MV-4-11 (cell line): ENCODE data around the gene CEP131.

Experiments
- DNase-seq: peaks from one replicate; lab custom pipeline; 2025; lab: John Stamatoyannopoulos, UW

CEP131 gene

DNA sequence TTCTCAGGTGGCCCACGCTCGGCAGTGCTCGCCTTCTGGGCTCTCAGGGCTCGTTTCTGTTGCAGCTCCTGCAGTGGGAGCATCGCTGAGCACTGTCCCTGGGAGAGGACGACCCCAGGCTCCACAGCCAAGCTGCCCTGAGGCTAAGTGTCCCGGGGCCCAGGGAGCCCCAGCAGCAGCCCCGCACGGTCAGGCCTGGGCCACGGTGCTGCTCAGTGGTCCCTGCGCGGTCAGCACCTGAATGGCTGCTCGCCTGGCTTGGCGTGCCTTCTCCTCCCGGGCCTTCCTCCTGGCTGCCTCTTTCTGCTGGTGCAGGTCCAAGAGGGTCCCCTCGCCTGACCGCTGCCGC, 23.3 kb downstream of the CEP131 start:
- no peak for DNase-seq

DNA sequence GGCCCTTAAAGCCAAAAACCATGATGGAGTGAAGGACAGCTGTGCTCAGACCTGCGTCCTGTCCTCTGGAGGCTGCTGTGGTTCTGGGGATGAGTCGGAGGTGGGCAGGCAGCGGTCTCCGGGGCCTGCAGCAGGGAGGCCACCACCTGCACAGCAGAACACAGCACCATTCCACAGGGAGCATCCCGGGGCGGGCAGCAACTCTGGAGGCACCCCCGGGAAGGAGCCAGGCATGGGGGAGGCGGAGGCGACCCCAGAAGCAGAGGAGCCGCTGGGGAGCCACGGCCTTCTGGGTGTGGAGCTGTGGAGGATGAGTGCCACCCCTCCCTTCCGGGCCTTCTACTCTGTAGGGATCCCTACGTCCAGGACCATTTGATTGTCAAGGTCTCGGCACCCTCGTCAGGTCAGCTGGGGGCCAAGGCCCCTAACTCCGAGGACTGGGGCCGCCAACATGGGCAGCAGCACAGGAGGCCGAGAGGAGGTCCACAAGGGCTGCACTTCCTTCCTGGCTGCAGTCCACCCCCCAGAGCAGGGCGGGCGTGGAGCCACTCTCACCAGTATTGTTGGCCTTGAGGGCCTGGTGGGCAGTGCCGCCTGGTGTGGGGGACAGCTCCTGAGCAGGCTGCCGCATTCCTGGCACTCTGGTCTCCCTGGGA, 23.8 kb downstream of the CEP131 start:
- DNase-seq: no peak

DNA sequence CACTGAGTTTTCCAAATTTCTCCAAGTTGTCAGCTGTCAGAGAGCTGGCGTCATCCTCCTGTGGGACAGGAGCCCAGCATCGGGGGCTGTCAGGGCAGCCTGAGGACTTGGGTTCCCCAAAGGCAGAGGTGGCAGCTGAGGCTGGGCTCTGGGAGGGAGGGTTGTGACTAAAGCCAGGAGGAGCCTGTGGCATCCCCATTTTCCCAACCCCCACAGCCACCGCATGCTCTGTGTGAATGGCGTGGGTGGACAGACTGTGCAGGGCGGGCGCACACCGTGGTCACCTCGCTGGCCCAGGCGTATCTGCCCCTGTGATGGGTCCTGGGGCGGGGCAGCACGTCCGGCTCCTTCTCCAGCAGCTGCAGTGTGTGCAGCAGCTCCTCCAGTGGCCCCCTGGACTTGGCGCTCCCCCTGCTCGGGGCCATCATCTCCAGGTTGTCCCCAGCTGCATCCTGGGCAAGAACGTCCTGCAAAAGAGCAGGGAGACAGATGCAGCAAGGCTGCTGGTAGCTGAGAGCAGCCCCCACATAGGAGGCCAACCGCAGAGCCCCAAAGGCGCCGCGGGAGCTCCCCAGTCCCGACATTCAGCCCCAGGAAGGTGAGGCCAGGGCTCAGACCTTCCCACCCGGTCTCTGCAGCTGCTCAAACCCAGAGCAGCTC, 24.8 kb downstream of the CEP131 start:
- no peak for DNase-seq

GRCh38 chr17:81197409-81197795, 25.4 kb downstream of the CEP131 start:
- no peak for DNase-seq

GRCh38 chr17:81196505-81197408, 26.0 kb downstream of the CEP131 start:
- DNase-seq: no peak

GRCh38 chr17:81195941-81196495, 26.7 kb downstream of the CEP131 start:
- DNase-seq: no peak

- no peak for DNase-seq
Observed at GRCh38 chr17:81194941-81195901, 27.5 kb downstream of the CEP131 start.

DNA sequence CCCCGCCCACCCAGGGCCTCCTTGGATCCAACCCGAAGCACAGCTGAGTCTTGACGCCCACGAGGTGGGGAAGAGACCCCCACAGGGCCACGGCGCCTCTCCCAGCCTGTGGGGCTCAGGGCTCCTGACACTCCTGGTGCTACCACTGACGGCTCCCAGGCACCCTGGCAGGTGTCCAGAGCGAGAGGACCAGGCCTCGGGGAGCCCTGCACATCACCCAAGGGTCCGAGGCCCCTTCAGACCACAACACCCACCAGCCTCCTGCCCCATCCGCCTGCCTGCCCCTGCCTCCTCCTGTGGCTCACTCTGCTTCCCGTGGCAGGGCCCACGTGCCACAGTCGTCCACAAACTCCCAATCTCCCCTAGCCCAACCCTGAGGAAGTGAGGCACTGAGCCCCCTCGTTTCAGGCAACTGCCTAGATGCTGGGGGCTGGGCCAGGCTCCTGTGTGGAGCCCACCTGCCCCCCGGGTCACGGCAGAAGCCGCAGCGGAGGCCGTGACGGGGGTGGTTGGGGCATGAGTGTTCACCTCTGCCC, 28.5 kb downstream of the CEP131 start:
- DNase-seq: no peak

DNA sequence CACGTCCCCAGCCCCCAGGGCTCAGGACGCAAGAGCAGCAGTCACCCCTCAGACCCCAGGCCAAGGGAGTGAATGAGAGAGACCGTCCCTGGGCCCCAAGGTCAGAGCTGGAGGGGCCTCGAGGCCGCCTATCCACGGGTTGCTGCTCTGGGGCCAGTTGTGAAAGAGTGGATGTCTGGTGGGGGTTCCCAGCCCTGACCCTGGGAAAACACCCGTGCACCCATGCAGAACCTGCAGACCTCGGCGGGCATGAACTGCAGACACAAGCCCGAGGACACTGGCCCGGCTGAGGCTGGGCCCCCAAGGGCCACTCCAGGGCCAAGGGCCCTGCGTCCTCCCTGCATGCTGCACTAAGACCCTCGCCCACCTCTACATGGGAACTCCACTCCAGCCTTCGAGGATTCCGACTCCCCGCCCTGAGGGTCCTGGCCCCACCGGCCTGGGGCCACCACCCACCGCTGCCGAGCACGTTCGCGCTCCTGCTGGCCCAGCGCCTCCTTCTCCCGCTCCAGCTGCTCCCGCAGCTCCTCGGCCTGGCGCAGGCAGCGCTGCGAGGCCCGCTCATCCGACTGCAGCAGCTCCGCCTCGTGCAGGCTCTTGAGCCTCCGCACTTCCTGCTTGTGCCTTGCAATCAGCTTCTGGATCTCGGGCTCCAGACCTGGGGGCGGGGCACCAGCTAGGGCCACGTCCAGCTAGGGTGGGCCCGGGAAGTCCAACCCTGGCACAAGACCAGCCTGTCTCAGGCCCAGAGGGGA, 29.1 kb downstream of the CEP131 start:
- no peak for DNase-seq

- DNase-seq: no peak
Observed at GRCh38 chr17:81193051-81193410, 29.7 kb downstream of the CEP131 start.

DNA sequence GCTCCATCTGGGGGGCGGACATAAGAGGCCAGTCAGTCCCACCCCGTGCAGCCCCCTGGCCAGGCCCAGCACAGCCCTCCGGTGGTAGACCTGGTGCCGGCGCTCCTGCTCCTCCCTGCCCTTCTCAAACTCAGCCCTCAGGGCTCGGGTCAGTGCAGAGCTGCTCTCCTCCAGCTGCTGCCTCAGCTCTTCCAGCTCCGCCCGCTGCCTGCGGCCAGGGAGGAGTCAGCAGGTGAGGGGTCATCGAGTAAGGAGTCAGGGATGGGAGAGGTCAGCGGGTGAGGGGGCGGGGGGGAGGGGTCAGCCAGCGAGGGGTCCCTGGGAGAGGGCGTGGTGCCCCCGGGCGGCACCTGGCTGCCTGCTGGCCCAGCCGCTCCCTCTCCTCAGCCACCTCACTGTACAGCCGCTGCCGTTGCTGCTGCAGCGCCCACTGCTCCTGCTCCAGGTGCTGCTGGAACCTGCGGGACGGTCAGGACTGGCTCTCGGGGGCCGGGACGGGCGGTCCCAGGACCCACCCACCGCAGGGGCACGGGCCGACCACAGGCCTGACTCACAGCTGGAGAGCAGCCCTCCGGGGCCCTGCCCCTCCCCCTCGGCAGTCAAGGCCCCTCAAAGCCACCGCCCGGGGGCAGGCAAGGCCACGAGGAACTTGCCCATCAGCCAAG, 30.2 kb downstream of the CEP131 start:
- DNase-seq: no peak

- no peak for DNase-seq
Observed at GRCh38 chr17:81191646-81192045, 31.1 kb downstream of the CEP131 start.

GRCh38 chr17:81191116-81191515, 31.6 kb downstream of the CEP131 start:
- DNase-seq: no peak

GRCh38 chr17:81190591-81190990, 32.2 kb downstream of the CEP131 start:
- no peak for DNase-seq

DNA sequence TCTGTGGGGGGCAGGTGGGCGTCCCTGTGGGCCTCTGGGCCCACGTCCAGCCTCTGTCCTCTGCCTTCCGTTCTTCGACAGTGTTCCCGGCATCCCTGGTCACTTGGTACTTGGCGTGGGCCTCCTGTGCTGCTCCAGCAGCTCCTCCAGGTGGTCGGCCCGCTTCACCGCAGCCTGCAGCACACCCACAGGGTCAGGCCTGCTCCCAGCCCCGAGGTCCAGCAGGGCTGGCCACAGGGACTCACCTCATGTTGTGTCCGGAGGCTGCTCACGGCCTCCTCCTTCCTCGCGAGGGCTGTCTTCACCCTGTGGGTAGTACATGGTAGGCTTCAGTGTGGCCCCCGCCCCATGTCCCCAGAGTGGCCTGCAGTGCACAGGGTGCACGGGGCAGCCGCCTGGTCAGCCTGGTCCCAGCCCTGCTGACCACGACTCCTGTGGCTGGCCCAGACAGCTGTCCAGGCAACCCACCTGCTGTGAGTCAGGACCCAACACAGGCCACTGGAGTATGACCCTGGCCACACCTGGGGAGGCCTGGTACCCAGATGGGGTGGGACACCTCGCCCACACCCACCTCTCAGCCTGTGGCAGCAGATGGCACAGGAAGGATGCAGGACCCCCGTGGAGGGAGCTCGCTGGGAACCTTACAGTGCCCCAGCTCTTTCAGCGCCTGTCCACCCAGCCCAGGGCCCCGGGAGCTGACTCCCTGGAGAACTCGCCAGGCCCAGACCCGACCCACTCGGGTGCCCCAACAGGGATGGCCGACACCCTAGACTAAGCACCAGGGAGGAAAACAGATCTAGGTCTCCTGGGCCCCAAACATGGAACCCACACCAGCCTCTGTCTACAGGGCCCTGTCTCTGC, 32.9 kb downstream of the CEP131 start:
- DNase-seq: no peak

DNA sequence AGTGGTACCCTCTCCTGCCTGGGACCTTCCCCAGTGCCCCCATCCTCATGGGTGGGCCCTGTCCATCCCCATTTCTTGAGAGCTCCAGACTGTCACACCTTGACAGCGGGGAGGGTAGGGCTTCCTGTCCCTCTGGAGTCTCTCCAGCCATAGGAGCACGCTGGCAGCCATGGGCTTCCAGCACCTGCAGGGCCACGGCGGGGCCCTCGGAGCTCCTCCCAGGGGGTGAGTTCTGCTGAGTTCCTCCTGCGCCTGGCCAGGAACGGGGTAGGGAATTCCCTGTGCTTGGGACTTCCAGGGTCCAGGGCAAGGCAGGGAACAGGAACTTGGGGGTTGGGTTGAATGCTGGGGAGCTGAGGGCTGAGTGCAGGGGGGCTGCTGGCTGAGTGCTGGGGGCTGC, 33.7 kb downstream of the CEP131 start:
- DNase-seq: no peak

- no peak for DNase-seq
Observed at GRCh38 chr17:81188491-81188840, 34.3 kb downstream of the CEP131 start.

- DNase-seq: no peak
Observed at GRCh38 chr17:81187586-81188490, 34.9 kb downstream of the CEP131 start.
